Kidney (tissue), 14 donors: ENCODE measurements around the gene FBN3. TPM values are rescaled to one million over a fixed set of nuclear protein-coding genes. Genes with fewer than 3 reads are reported as not detected.

ENCODE experiments used
- DNase-seq, 5 donors: peaks; one replicate each; pipeline ENCODE4 v3.0.0-alpha.2; 2013 to 2020
- FAIRE-seq: peaks from 2 replicates; lab custom pipeline; 2012; peaks lifted over from hg19 to GRCh38; lab: Jason Lieb, UNC
- H3K27ac ChIP-seq, 2 donors: one replicate each; pipeline ENCODE4 v1.7.0; 2013; ENCODE audit warnings: low read depth in 2 of 2, low read length in 2 of 2, inconsistent platforms in 1 of 2
- H3K27me3 ChIP-seq: one replicate; pipeline ENCODE4 v1.7.1; 2013; ENCODE audit warnings: low read length, inconsistent platforms; ENCODE audit not compliant: control insufficient read depth, insufficient read depth
- H3K36me3 ChIP-seq, 3 donors: one replicate each; pipeline versions ENCODE4 v1.7.0 to v1.7.1; 2013; ENCODE audit warnings: low read length in 3 of 3, control low read depth in 1 of 3, inconsistent platforms in 1 of 3; ENCODE audit not compliant: insufficient read depth in 3 of 3, control insufficient read depth in 2 of 3
- H3K4me1 ChIP-seq, 3 donors: one replicate each; pipeline versions ENCODE4 v1.7.0 to v1.7.1; 2013; ENCODE audit warnings: low read length in 3 of 3, inconsistent platforms in 1 of 3, low read depth in 1 of 3; ENCODE audit not compliant: control insufficient read depth in 2 of 3, insufficient read depth in 2 of 3
- H3K4me3 ChIP-seq, 3 donors: one replicate each; pipeline versions ENCODE4 v1.7.0 to v1.8.1; 2013; ENCODE audit warnings: low read length in 3 of 3, control low read depth in 1 of 3, inconsistent platforms in 1 of 3
- H3K9ac ChIP-seq, 3 donors: one replicate each; pipeline versions ENCODE4 v1.7.0 to v1.7.1; 2013; ENCODE audit warnings: low read length in 3 of 3, control low read depth in 1 of 3, inconsistent platforms in 1 of 3
- H3K9me3 ChIP-seq, 3 donors: one replicate each; pipeline versions ENCODE4 v1.7.0 to v1.7.1; 2013; ENCODE audit warnings: low read length in 3 of 3, control low read depth in 1 of 3, inconsistent platforms in 1 of 3; ENCODE audit not compliant: control insufficient read depth in 2 of 3, insufficient read depth in 1 of 3
- CTCF ChIP-seq: IDR thresholded peaks from 3 replicates; pipeline ENCODE4 v1.5.1; 2012; ENCODE audit warnings: mild to moderate bottlenecking, moderate library complexity, borderline replicate concordance; ENCODE audit not compliant: insufficient read depth; ENCODE audit errors: extremely low read depth
- intact Hi-C: fragments of 100-400 bp; cut with DNase I; formaldehyde crosslinking; loops from one replicate; pipeline ENCODE4 v1.11.1; 2022
- polyA plus RNA-seq: library from polyadenylated mRNA; stranded (reverse); fragments of 350-450 nt; fragmentation: Illumina TruSeq; extraction: RNeasy Lipid Tissue Mini Kit (QIAGEN cat#74804); gene quantifications from one replicate; pipeline ENCODE4 v1.2.3, GENCODE V29; 2014; ENCODE audit warnings: low read depth, low replicate concordance; ENCODE audit not compliant: insufficient read depth
- total RNA-seq: library from RNA; stranded (reverse); fragmentation: NEBNext Ultra II Directional; extraction: Animal tissue kit (Norgen Biotek cat#: 25700); gene quantifications from one replicate; pipeline ENCODE4 v1.2.1, GENCODE V29; 2021
- donor health status: control.
- donor health status: control.
- donor health status: control.
- donor health status: control.
- donor health status: control.
- donor health status: DM: yes; HTN: yes; CAD: no.
- donor health status: Normal renal cell carcinoma (clear cell type).

Gene FBN3
- total and polyA plus RNA-seq, 2 donors from 2014 or later: 0.44 to 0.56 TPM

DNA sequence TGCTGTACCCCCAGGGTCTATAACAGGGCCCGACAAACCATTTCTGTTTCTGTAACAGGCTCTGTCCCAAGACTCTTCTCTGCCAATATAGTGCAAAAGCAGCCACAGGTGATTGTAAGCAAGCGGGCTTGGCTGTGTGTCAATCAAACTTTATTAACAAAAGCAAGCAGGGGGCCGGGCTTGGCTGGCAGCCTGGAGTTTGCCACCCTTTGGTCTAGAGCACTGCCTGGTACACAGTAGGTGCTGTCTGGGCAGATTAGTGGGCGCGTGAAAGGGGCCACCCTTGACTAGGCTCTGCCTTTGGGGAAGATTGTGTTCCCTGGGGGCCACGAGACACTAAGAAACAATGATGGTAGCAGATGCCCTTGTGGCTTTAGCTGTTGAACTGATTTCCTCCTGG lies 69.4 kb downstream of the FBN3 start:
- DNase-seq (peak in 1 of 5 donors; percentile 48), FAIRE-seq (no peak)

GRCh38 chr19:8075158-8076074 lies 74.0 kb downstream of the FBN3 start:
- intact Hi-C loops: no loop called here
- DNase-seq (peak in 1 of 5 donors; percentile 26), FAIRE-seq (no peak)
- Histone ChIP-seq H3K9ac (no peak overlapping the region), H3K36me3 (no peaks in the 10 kb centered on the region), H3K9me3 (no peaks in the 10 kb centered on the region), H3K27me3 (no peaks in the 10 kb centered on the region), H3K4me3 (no peak overlapping the region), H3K27ac (no peak overlapping the region), H3K4me1 (no peaks in the 10 kb centered on the region)
- no peak for TF ChIP-seq CTCF

More for the DNA sequence above, 69.4 kb downstream of the FBN3 start:
- H3K4me1 ChIP-seq: no peaks in the 10 kb centered on the region
- no peaks in the 10 kb centered on the region for H3K27me3 ChIP-seq
- intact Hi-C loops: no loop called here
- no peak for TF ChIP-seq CTCF
- no peak overlapping the region for H3K27ac ChIP-seq
- no peak overlapping the region for H3K4me3 ChIP-seq
- H3K9me3 ChIP-seq: no peaks in the 10 kb centered on the region
- no peaks in the 10 kb centered on the region for H3K36me3 ChIP-seq
- H3K9ac ChIP-seq: no peak overlapping the region

GRCh38 chr19:8074501-8074900 lies 74.9 kb downstream of the FBN3 start:
- Histone ChIP-seq H3K9ac (no peak overlapping the region), H3K4me1 (no peaks in the 10 kb centered on the region), H3K36me3 (no peaks in the 10 kb centered on the region), H3K4me3 (no peak overlapping the region), H3K27me3 (no peaks in the 10 kb centered on the region), H3K27ac (no peak overlapping the region), H3K9me3 (peaks cover 0 to 5% (median under 1%) of the 10 kb centered on the region in 3 donors)
- DNase-seq (no peak), FAIRE-seq (no peak)
- intact Hi-C loops: no loop called here
- TF ChIP-seq CTCF: no peak
